ENCODE data around the gene LRP5. TPM values are rescaled to one million over a fixed set of nuclear protein-coding genes. Genes with fewer than 3 reads are reported as not detected.

The LRP5 gene
- total and polyA plus RNA-seq, 9 of the 15 experiments (the other 6 are each of a cell fraction or from before 2014, with no cell fraction given), result 0.48 to 44.2 (median 13.5) TPM

DNA sequence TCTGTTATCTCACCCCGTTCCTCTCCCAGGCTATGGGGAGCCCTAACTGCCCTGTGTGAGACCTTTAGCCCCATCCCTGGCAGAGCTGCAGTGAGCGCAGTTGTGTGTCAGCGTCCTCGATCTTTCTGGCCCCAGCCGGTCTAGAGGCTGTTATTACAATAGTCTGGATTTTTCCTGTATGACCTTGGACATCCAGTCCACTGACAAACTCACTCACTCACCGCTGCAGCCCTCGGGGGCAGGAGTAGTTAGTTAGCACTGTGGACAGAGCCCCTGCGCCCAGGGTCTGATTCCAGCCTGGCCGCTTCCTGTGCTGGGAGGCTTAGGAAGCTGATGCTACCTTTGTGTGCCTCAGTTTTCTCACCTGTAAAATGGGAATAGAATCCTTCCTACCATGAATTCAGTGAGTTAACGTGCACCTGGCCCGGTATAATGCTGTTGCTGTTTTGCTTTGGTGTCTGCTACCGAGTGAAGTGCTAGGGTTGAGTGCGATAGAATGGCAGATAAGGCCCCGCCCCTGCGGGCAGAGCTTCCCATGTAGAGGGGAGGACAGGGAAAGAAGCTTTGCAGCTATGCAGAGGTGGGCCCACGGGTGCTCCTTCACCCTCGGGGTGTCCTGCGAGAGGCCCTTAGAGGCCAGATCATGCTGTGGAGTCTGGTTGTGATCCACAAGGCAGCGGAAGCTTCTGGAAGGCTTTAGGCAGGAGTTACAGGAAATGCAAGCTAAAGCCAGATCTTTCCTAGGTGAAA is 3.0 kb downstream of the LRP5 start (continued):
- TF ChIP-seq, protein P1, sequence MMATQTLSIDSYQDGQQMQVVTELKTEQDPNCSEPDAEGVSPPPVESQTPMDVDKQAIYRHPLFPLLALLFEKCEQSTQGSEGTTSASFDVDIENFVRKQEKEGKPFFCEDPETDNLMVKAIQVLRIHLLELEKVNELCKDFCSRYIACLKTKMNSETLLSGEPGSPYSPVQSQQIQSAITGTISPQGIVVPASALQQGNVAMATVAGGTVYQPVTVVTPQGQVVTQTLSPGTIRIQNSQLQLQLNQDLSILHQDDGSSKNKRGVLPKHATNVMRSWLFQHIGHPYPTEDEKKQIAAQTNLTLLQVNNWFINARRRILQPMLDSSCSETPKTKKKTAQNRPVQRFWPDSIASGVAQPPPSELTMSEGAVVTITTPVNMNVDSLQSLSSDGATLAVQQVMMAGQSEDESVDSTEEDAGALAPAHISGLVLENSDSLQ (IDR thresholded peaks at IDR 0.05), result no peak
- no peak for TF ChIP-seq JUN (IDR thresholded peaks at IDR 0.05; ENCODE audit: borderline replicate concordance, low read depth, low read length)
- TF ChIP-seq JUN (CRISPR knock-in tag; IDR thresholded peaks at IDR 0.05; ENCODE audit: borderline replicate concordance), result no peak
- no peak for TF ChIP-seq ZNF507 (tag; conservative IDR thresholded peaks at IDR 0.05)
- TF ChIP-seq ZNF224 (CRISPR knock-in tag; IDR thresholded peaks at IDR 0.05), result no peak
- TF ChIP-seq TCF7L2 (IDR thresholded peaks at IDR 0.05; ENCODE audit: low read depth, low read length), result no peak
- no peak for TF ChIP-seq ZNF584 (CRISPR knock-in tag; IDR thresholded peaks at IDR 0.05; ENCODE audit: low read depth)
- TF ChIP-seq ESRRA (IDR thresholded peaks at IDR 0.05; ENCODE audit: borderline replicate concordance, low read depth), result peak; percentile 92
- TF ChIP-seq FOXK2 (conservative IDR thresholded peaks at IDR 0.05 in 1 of 2, IDR thresholded peaks at IDR 0.05 in 1 of 2; ENCODE audit: low read depth in 2 of 2), result no peak
- TF ChIP-seq, protein P2, sequence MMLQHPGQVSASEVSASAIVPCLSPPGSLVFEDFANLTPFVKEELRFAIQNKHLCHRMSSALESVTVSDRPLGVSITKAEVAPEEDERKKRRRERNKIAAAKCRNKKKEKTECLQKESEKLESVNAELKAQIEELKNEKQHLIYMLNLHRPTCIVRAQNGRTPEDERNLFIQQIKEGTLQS (IDR thresholded peaks at IDR 0.05), result no peak
- TF ChIP-seq, protein P2 (CRISPR knock-in tag; conservative IDR thresholded peaks at IDR 0.05), result no peak
- TF ChIP-seq, protein P3, sequence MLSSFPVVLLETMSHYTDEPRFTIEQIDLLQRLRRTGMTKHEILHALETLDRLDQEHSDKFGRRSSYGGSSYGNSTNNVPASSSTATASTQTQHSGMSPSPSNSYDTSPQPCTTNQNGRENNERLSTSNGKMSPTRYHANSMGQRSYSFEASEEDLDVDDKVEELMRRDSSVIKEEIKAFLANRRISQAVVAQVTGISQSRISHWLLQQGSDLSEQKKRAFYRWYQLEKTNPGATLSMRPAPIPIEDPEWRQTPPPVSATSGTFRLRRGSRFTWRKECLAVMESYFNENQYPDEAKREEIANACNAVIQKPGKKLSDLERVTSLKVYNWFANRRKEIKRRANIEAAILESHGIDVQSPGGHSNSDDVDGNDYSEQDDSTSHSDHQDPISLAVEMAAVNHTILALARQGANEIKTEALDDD (IDR thresholded peaks at IDR 0.05), result no peak
- no peak for TF ChIP-seq BRD4 (IDR thresholded peaks at IDR 0.05)
- TF ChIP-seq HDGF (IDR thresholded peaks at IDR 0.05), result no peak
- no peak for TF ChIP-seq MCM5 (IDR thresholded peaks at IDR 0.05; ENCODE audit: low read depth)
- TF ChIP-seq SMARCA5 (IDR thresholded peaks at IDR 0.05), result peak; percentile 77; the same call in 1 of the 2 replicates
- TF ChIP-seq LEF1 (IDR thresholded peaks at IDR 0.05), result no peak
- TF ChIP-seq, protein P4, sequence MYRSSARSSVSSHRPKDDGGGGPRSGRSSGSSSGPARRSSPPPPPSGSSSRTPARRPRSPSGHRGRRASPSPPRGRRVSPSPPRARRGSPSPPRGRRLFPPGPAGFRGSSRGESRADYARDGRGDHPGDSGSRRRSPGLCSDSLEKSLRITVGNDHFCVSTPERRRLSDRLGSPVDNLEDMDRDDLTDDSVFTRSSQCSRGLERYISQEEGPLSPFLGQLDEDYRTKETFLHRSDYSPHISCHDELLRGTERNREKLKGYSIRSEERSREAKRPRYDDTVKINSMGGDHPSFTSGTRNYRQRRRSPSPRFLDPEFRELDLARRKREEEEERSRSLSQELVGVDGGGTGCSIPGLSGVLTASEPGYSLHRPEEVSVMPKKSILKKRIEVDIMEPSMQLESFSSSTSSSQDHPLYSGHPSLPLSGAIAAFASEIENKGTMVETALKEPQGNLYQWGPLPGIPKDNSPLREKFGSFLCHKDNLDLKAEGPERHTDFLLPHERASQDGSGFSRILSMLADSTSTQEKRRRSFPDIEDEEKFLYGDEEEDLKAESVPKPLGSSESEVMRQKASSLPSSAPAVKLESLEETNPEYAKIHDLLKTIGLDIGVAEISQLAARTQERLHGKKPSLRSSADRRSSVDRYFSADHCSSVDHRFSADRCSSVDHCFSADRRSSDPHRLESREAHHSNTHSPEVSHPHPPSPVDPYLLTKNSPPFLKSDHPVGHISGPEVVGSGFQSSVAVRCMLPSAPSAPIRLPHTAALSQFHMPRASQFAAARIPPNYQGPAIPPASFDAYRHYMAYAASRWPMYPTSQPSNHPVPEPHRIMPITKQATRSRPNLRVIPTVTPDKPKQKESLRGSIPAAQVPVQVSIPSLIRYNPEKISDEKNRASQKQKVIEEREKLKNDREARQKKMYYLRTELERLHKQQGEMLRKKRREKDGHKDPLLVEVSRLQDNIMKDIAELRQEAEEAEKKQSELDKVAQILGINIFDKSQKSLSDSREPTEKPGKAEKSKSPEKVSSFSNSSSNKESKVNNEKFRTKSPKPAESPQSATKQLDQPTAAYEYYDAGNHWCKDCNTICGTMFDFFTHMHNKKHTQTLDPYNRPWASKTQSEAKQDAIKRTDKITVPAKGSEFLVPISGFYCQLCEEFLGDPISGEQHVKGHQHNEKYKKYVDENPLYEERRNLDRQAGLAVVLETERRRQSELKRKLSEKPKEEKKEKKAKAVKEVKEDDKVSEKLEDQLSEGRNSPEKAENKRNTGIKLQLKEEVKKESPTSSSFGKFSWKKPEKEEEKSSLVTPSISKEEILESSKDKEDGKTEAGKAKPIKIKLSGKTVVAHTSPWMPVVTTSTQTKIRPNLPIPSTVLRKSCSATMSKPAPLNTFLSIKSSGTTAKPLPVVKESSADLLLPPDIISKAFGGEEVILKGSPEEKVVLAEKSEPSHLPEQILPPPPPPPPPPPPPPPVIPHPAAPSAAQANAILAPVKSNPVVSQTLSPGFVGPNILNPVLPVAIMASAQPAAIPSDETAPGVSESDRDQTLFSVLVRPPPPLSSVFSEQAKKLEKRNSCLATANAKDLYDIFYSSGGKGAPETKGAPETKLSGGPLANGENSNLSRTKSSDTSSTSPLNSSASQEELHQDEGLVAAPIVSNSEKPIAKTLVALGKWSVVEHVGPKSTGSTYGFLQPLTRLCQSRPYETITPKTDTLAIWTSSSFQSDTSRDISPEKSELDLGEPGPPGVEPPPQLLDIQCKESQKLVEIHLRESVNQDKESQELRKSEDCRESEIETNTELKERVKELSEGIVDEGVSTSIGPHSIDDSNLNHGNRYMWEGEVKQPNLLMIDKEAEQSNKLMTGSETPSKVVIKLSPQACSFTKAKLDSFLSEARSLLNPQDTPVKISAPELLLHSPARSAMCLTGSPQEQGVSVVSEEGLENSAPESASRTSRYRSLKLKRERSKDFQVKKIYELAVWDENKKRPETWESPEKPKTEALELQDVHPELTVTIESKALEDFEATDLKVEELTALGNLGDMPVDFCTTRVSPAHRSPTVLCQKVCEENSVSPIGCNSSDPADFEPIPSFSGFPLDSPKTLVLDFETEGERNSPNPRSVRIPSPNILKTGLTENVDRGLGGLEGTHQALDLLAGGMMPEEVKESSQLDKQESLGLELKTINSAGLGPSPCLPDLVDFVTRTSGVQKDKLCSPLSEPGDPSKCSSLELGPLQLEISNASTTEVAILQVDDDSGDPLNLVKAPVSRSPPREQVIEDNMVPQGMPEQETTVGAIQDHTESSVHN (IDR thresholded peaks at IDR 0.05; ENCODE audit: borderline replicate concordance in 1 of 2, low read depth in 1 of 2), result no peak

Data from K562 (cell line).